ENCODE data around the gene ACVR1B.

The ACVR1B gene

GRCh38 chr12:51951199-51951842 is at the start of gene ACVR1B:
Gene ACVR1B, plus strand, starts transcription at chr12:51951699. Its CDS starts 45 bp downstream, at chr12:51951744.
- peak; percentile 82 for DNase-seq

GRCh38 chr12:51901881-51902280 is 49.6 kb upstream of the ACVR1B start:
- DNase-seq = no peak

- DNase-seq = no peak
Observed at GRCh38 chr12:51904951-51905470, 46.5 kb upstream of the ACVR1B start.

GRCh38 chr12:51905471-51906429 is 45.7 kb upstream of the ACVR1B start:
- DNase-seq = no peak

- no peak for DNase-seq
Observed at GRCh38 chr12:51906430-51907082, 44.9 kb upstream of the ACVR1B start.

- DNase-seq = no peak
Observed at GRCh38 chr12:51907083-51907855, 44.2 kb upstream of the ACVR1B start, which contains the start of gene ACVRL1. Gene ACVRL1, plus strand, starts transcription at chr12:51907504. Its CDS starts 4,971 bp downstream, at chr12:51912475.

GRCh38 chr12:51907856-51908425 is 43.6 kb upstream of the ACVR1B start:
- DNase-seq = no peak

GRCh38 chr12:51908876-51909592 is 42.5 kb upstream of the ACVR1B start:
- DNase-seq = no peak

GRCh38 chr12:51910168-51910567 is 41.3 kb upstream of the ACVR1B start:
- no peak for DNase-seq

GRCh38 chr12:51910691-51911090 is 40.8 kb upstream of the ACVR1B start:
- no peak for DNase-seq

GRCh38 chr12:51911307-51911706 is 40.2 kb upstream of the ACVR1B start:
- no peak for DNase-seq

- DNase-seq = no peak
Observed at GRCh38 chr12:51911788-51912711, 39.4 kb upstream of the ACVR1B start.

- no peak for DNase-seq
Observed at GRCh38 chr12:51913071-51914033, 38.1 kb upstream of the ACVR1B start.

GRCh38 chr12:51914034-51914923 is 37.2 kb upstream of the ACVR1B start:
- DNase-seq = no peak

GRCh38 chr12:51915003-51915625 is 36.4 kb upstream of the ACVR1B start:
- DNase-seq = no peak

GRCh38 chr12:51915951-51916350 is 35.5 kb upstream of the ACVR1B start:
- DNase-seq = no peak

GRCh38 chr12:51917041-51917590 is 34.4 kb upstream of the ACVR1B start:
- DNase-seq = no peak

Measured in NCI-H1092 treated with DMSO at 0.1 percent for 48 hours (cell line).